NCI-H187 treated with DMSO at 0.1 percent for 48 hours (cell line): Measurements from ENCODE around the gene BRICD5.
"Not testable (repeated sequence)": the region's sequence is repeated elsewhere in the genome, so short reads cannot be mapped to it uniquely, and the experiment has no call there.

Source experiments
- DNase-seq: peaks from one replicate; lab custom pipeline; 2025; lab: John Stamatoyannopoulos, UW

BRICD5 gene

GRCh38 chr16:2210386-2211365 lies at the start of gene BRICD5:
Gene BRICD5 (minus strand): TSS chr16:2210863. CDS start chr16:2210833, 30 bp downstream.
- DNase-seq: no peak

DNA sequence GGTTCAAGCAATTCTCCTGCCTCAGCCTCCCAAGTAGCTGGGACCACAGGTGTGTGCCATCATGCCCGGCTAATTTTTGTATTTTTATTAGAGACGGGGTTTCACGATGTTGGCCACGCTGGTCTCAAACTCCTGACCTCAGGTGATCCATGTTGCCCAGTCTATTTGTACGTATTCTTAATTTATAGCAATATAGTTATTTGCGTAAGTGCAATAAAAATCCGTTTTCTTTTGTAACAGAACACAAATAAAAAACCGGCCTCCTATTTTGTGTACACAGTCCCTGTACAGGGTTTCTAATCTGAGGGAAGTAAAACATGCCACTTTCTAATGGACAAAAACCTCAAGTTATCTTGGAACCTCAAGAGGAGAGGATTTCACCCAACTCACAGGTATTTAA lies 49.6 kb upstream of the BRICD5 start:
- DNase-seq: no peak

- not testable (repeated sequence) for DNase-seq
Measured at GRCh38 chr16:2258530-2258929, 47.9 kb upstream of the BRICD5 start.

DNA sequence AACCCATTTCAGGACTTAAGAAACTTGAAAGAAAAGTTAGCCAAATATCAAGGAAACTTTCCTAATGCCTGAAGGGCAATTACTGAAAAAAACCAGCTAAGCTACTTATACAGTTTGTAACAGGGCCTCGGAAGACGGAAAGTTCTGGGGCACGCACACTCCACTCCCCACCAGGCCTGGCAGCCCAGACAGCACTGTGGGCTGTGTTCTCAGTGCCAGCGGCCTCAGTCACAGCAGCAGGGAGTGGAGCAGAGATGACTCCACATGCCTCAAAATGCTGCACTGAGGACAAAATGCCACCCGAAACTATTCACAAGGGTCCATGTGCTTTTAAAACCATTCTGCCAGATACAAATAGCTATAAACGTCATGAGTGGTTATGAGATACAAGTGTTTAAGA lies 47.1 kb upstream of the BRICD5 start:
- no peak for DNase-seq

DNA sequence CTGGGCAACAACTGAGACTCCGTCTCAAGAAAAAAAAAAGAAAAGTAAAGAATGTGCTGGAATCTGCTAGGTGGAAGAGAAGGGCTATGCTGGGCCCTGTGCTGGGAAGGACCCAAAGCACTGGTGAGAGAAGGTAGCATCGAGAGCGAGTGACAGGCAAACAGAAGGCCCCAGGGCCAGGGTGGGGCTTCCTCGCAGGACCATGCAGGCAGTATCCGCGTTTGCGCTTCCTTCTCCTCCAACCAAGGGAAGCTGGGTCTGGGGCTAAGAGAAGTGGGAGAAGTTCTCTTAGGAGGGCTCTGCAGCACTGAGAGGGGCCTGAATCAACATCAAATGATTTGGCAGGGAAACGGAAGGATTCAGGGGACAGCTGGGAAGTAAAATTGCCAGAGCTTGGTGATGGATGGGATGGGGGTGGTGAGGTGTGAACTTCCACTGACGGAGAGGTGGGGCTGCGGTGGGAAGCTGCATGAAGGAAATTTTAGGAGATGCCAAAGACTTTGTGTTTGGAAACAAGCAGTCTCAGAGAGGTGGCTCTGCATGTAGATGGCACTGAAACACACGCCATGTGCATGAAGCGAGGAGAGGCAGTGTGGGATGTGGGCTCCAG lies 46.0 kb upstream of the BRICD5 start:
- DNase-seq: no peak

GRCh38 chr16:2253293-2253692 lies 42.6 kb upstream of the BRICD5 start:
- DNase-seq: no peak

- no peak for DNase-seq
Measured at GRCh38 chr16:2252806-2253148, 42.1 kb upstream of the BRICD5 start.

- peak; percentile 58 for DNase-seq
Measured at GRCh38 chr16:2251296-2252111, 40.8 kb upstream of the BRICD5 start, which contains the start of gene ECI1. Gene ECI1 (minus strand): TSS chr16:2251587. CDS start chr16:2251566, 21 bp downstream.

GRCh38 chr16:2250652-2251295 lies 40.1 kb upstream of the BRICD5 start:
- DNase-seq: no peak

DNA sequence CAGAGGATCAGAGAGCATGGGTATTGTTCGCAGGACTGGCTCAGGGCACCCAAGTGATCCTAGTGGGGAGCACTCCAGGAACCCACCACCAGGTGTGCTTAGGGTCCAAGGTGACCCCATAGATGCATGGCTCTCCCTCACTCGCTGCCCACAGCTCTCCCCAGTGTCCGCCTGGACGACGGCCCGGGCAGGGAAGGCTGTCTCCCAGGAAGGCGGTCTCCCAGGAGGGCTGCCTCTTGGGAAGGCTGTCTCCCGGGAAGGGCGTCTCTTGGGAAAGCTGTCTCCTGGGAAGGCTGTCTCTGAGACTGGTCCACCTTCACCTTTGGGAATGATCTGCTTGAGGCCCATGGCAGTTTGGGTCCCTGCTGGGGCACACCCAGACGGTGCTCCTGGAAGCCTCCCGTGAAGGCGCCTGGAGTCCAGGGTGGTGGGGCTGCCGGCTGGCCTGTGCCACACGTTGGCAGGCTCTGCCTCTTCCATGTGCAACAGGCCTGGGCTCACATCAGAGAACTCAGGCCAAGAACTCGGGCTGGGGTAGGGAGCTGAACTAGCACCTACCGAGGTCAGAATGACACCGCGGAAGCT lies 35.7 kb upstream of the BRICD5 start:
- DNase-seq: no peak

DNA sequence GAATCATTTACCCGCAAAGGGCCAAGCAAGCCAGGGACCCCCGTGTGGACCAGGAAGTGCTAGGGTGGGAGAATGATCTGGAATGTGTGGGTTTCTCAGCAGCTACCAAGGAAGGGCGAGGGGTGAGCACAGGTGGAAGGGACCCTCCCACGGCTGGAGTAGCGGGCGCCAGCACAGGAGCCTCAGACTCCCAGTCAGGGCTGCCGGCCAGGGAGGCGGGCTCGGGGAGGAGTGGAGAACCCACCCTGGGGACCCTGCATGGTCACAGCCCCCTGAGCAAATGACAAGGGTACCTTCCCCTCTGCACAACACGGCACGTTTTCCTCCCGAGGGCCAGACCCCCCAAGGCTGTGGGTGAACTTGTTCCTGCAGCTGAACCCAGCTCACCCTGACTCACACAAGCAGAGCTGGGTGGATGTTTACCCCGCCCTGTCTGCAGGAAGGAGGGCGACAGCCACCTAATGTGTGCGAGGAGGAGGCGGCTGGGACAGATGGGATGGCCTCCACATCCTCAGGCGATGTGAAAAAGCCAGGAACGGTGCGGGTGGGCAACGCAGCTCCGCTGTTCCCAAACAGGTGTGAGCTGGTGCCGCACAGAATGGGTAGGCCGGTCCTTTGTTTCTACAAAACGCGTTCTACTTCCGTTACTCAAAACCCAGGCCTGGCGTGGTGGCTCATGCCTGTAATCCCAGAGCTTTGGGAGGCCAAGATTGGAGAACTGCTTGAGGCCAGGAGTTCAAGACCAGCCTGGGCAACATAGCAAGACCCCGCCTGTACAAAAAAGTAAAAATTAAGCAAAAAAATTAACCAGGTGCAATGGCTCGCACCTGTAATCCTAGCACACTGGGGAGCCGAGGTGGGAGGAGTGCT lies 34.5 kb upstream of the BRICD5 start:
- DNase-seq: no peak

DNA sequence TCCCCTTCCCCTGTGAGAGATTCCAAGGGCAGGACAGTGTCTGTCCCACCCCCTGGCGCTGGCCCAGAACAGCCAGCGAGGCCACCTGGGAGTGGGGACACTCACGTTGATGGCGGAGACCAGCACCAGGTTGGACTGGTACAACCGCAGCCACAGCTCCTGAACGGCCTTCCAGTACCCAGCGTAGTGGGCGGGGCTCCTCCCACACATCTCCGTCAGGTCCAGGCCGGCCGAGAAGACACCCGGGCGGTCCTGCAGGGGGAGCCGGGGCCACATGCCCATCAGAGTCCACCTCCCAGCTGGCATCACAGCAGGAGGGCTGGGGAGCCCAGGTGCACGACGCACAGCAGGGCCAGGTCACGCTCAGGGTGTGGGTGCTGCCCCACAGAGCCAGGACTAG lies 33.6 kb upstream of the BRICD5 start:
- no peak for DNase-seq

- DNase-seq: no peak
Measured at GRCh38 chr16:2243781-2244180, 33.1 kb upstream of the BRICD5 start.

DNA sequence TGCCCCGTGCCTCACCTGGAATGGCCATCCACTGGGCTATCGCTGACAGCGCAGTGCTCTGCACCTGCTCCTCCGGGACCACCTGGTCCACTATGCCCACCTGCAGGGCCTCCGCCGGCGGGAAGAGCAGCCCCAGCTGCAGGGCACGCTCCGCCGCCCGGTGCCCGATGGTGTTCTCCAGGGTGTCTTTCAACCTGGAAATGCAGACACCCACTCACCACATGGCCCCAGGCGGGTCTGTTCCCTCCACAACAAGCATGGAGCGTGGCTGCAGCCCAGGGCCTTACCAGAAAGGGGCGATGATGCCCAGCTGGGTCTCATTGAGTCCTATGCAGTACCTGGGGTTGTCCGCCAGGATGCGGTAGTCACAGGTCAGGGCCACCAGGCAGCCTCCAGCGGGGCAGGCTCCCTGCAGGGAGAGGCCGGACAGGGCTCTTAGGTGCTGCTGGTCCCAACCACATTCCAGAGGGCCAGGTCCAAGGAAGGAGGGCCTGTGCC lies 32.4 kb upstream of the BRICD5 start:
- no peak for DNase-seq

DNA sequence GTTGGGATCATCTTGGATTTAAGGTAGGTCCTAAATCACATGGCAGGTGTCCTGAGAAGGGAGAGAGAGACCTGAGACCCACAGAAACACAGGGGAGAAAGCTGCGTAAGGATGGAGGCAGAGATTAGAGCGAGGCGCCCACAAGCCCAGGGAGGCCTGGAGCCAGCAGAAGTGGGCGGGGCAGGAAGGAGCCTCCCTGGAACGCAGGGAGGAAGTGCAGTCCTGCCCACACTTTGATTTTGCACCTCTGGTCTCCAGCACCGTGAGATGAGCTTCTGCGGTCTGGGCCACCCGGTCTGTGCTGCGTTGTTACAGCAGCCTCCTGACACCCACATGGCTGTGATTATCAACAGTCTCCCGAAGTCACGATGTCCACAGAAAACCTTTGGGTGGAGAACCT lies 31.9 kb upstream of the BRICD5 start:
- DNase-seq: no peak

DNA sequence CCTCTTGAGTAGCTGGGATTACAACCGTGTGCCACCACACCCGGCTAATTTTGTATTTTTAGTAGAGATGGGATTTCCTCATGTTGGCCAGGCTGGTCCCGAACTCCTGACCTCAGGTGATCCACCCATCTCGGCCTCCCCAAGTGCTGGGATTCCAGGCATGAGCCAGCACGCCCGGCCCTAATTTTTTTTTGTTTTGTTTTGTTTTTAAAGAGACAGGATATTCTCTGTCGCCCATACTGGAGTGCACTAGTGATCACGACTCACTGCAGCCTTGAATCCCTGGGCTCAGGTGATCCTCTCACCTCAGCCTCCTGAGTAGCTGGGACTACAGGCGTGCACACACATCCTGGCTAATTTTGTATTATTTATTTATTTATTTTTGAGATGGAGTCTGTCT lies 29.7 kb upstream of the BRICD5 start:
- not testable (repeated sequence) for DNase-seq

DNA sequence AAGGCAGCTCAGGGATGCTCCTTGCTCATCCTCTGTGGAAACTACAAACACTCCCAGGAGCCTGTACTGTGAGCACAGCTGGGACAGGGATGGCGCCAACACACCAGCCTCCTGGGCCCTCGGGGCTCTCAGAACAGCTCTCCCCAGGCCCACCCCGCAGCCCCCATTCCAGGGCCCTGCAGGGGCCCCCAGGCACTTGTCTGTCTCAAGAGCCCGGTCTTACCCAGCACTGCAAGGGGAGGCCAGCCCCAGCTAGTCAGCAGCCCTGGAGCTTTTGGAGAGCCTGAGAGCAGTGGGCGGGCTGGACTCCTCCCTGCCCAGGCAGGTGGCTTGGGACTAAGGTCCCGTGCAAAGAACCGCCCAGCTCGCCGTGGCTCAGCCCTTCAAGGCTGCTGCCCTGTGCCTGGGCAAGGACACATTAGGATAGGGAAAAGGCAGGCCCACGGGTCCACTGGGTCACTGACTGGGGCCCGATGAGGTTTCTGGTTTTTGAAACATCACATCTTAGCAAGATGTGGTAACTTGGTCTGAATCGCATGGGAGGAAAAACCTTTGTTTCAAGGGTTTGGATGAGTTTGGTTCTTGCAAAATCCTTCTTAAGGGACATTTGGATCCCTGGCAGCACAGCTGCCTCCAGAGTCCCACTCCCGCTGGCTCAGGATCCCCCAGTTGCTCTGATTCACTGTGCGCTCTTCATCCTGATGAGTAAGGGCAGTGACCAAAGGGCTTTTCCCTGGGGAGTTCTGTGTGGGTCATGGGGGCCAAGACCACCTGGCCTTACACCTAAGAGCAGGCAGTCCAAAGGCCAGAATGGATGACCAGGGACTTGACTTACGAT lies 28.4 kb upstream of the BRICD5 start:
- no peak for DNase-seq

DNA sequence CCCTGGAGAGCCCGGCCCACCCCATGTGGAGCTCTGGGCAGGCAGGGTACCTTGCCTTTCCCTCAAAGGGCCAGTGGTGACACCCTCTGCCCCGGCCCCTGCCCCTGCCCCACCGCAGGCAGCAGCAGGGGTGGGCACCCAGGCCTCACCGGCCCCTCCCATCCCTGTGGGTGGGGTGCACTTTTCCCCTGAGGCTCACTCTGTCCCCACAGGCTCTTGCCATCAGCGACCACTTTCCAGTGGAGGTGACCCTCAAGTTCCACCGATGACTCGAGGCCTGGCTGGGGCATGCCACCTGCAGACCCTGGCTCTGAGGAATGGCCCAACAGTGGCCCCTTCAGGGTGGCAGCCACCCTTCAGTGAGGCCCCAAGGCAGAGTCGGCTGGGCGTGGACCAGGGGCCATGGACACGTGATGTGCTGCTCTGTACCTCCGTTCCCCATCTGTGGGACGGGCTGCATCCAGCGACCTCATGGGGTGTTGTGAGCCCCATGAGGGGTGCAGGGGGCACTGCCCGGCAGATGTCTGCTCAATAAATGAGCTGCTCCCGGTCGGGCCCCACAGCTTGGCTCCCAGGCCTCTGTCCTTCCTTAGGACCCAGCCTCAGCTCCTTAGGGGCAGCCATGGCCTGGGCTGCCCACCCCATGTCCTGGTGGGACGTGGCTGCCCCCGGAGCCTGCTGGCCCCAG lies 27.6 kb upstream of the BRICD5 start:
- DNase-seq: no peak
